ENCODE measurements around the gene ATG16L2. TPM values are rescaled to one million over a fixed set of nuclear protein-coding genes. Genes with fewer than 3 reads are reported as not detected.
A peak's percentile ranks its signal among the peaks of the same experiment; 100 is the strongest.
"Not testable (repeated sequence)": the region's sequence is repeated elsewhere in the genome, so short reads cannot be mapped to it uniquely, and the experiment has no call there.

The ATG16L2 gene
- total RNA-seq, 2 donors from 2014 or later: 9.0 to 10.0 TPM

DNA sequence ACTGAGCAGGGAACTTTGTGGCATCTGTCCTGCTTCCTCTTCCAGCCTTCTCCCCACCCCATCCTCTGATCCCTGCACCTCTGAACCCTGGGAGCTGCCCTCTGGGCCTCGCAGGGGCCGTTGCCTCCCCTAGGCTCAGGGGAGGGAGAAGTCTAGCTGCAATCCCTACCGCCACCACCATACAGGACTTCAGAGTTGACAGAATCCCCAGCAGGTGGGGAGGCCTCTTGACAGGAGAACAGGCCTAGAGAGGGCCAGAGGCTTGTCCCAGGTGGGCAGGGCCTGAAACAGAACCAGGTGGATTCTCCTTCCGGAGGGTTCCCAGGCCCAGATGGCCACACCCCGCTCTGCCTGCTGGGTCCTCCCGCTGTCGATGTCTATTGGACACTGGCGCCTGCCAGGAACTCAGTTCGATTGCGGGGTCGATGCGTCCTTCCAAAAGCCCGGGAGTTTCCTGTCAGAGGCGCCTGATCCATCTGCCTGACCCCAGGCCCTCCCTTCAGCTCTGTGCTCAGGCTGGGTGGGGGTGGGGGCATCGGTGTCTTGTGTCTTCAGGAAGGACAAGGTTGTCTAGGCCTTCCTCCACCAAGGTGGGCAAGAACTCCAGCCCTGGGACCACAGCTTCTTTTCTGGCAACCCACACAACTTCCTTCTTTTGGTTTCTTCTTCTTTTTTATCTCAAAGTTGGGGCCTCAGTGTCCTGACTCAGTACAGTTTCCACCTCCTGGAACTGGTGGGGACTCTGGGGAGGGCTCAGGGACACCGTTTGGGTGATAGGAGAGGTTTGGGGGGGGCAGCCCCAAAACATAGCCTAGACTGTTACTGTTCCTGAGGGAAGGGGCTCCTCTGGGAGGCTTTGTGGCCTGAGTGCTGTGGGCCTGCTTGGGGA lies 26.8 kb upstream of the ATG16L2 start:
- Histone ChIP-seq H3K4me3 (no peak overlapping the region), H3K27me3 (no peaks in the 10 kb centered on the region), H3K4me1 (peaks cover 0 to 23% of the 10 kb centered on the region in 2 donors), H3K9me3 (no peaks in the 10 kb centered on the region), H3K27ac (peak overlapping the region in 1 of 2 donors; percentile 21), H3K36me3 (no peaks in the 10 kb centered on the region)
- TF ChIP-seq, protein P1, sequence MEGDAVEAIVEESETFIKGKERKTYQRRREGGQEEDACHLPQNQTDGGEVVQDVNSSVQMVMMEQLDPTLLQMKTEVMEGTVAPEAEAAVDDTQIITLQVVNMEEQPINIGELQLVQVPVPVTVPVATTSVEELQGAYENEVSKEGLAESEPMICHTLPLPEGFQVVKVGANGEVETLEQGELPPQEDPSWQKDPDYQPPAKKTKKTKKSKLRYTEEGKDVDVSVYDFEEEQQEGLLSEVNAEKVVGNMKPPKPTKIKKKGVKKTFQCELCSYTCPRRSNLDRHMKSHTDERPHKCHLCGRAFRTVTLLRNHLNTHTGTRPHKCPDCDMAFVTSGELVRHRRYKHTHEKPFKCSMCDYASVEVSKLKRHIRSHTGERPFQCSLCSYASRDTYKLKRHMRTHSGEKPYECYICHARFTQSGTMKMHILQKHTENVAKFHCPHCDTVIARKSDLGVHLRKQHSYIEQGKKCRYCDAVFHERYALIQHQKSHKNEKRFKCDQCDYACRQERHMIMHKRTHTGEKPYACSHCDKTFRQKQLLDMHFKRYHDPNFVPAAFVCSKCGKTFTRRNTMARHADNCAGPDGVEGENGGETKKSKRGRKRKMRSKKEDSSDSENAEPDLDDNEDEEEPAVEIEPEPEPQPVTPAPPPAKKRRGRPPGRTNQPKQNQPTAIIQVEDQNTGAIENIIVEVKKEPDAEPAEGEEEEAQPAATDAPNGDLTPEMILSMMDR (IDR thresholded peaks at IDR 0.05): no peak
- DNase-seq (ENCODE audit: low spot score): no peak

DNA sequence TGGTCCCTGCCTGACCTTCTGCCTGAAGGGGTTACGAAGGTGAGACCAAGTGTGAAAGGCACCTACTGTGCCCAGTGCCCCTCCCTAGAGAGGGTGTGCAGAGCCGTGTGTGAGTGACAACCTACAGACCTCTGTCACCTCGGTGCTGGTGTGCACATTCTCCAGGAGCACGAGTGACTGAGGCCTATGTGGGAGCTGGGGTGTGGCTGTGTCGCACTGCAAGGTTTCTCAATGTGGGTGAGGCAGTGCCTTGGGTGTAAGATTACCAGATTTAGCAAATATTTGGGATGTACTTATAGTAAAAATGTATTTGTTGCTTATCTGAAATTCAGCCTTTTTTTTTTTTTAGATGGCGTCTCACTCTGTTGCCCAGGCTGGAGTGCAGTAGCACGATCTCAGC lies 26.0 kb upstream of the ATG16L2 start:
- Histone ChIP-seq H3K27me3 (no peaks in the 10 kb centered on the region), H3K27ac (peak overlapping the region in 1 of 2 donors; percentile 21), H3K4me3 (no peak overlapping the region), H3K9me3 (no peaks in the 10 kb centered on the region), H3K4me1 (peaks cover 0 to 26% of the 10 kb centered on the region in 2 donors), H3K36me3 (no peaks in the 10 kb centered on the region)
- no peak for DNase-seq (ENCODE audit: low spot score)
- TF ChIP-seq, protein P1 (IDR thresholded peaks at IDR 0.05): no peak

DNA sequence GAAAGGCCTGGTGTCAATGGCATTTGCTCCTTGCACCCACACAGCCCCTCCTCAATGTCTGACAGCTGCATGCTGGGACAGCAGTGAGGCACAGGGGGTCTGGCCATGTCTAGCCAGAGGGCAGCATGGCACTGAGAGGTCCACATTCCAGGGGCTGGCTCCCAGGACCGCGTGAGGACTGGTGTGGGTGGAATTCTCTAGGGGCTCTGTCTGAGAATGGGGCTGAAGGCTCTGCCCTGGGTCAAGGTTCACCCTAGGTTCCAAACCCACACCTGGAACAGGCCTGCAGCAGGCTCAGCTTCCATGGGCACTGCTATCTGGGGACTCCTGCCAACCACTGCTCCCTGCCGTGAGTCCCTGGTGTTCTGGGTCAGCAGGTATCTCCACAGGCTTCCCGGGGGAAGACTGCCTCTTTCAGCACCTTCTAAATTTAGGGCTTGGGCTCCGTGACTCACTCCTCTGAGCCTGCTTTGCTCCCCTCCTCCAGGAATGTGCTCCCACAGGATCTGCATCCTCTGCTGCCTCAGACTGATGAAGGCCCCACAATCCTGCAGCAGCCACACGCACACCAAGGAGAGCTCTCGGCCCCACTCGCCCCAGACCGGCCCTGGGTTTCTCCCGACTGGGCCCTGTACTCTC lies 24.6 kb upstream of the ATG16L2 start:
- TF ChIP-seq, protein P1 (IDR thresholded peaks at IDR 0.05): no peak
- no peak for DNase-seq (ENCODE audit: low spot score)
- H3K4me1 ChIP-seq: peaks cover 0 to 34% of the 10 kb centered on the region in 2 donors

DNA sequence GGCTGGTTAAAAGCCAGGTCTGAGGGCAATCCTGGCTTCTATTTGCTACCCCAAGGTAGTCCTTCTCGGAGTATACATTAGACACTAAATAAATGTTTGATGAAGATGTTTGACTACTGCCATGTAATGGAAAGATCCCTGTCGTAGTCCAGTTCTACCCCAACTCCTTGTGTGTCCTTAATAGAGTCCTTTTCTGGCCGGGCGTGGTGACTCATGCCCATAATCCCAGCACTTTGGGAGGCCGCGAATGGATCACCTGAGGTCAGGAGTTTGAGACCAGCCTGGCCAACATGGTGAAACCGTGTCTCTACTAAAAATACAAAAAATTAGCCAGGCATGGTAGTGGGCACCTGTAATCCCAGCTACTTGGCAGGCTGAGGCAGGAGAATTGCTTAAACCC lies 23.0 kb upstream of the ATG16L2 start:
- peaks cover 0 to 36% of the 10 kb centered on the region in 2 donors for H3K4me1 ChIP-seq
- H3K27me3 ChIP-seq; DNase-seq (ENCODE audit: low spot score); H3K9me3 ChIP-seq; H3K36me3 ChIP-seq; H3K4me3 ChIP-seq: not testable (repeated sequence)
- peak overlapping the region in 1 of 2 donors; percentile 76 for H3K27ac ChIP-seq

More for the DNA sequence above, 24.6 kb upstream of the ATG16L2 start:
- no peak overlapping the region for H3K4me3 ChIP-seq
- H3K9me3 ChIP-seq: no peaks in the 10 kb centered on the region
- peak overlapping the region; percentile 76 to 78 for H3K27ac ChIP-seq
- H3K36me3 ChIP-seq: no peaks in the 10 kb centered on the region
- H3K27me3 ChIP-seq: no peaks in the 10 kb centered on the region

DNA sequence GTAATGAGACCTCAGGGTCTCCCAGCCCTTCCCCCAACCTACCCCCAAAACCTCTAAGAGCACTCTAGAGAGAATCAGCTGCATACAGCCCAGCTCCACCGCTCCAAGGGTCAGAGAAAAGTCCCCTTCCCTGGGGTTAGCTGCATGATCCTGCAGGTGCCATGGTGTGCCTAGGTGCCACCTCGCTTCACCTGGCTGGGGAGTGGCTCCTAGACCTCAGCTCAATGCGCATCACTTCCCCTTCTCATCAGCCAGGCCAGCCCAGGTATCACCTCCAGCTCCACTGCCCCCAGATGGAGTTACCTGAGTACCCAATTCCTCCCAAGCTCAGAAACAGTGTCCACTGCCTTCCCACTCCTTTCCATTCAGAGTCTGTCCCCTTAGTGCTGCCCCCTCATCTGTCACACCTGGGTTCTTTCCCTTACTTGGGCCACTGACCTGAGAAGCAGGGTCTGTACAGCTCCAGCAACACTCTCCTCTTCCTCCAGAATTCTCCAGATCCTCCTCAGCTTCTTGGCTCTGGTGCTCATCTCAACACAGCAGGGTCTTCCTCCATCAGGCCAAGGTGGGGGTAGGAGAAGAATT lies 21.7 kb upstream of the ATG16L2 start:
- peaks cover 0 to 36% of the 10 kb centered on the region in 2 donors for H3K4me1 ChIP-seq
- no peak for DNase-seq (ENCODE audit: low spot score)
- TF ChIP-seq, protein P1 (IDR thresholded peaks at IDR 0.05): no peak
- no peaks in the 10 kb centered on the region for H3K27me3 ChIP-seq
- H3K27ac ChIP-seq: peak overlapping the region; percentile 92 to 96
- no peak overlapping the region for H3K4me3 ChIP-seq
- no peaks in the 10 kb centered on the region for H3K9me3 ChIP-seq
- no peaks in the 10 kb centered on the region for H3K36me3 ChIP-seq

DNA sequence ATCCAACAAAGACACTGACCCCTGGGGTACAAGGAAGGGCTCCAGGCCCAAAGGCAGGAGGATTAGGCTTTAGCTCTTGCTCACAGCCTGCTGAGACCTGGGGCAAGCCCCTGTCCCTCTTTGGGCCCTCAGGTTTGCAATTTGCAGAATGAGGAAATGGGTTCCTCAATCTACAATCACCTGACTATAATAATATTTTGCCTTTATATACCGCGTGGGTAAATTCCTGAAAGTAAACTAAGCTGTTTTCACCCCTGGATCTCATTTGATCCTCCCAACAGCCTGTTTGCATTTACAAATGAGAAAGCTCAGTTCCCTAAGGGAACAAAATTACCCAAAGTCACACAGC lies 21.2 kb upstream of the ATG16L2 start:
- H3K27me3 ChIP-seq: no peaks in the 10 kb centered on the region
- TF ChIP-seq, protein P1 (IDR thresholded peaks at IDR 0.05): no peak

More for the DNA sequence above, 21.2 kb upstream of the ATG16L2 start:
- H3K4me1 ChIP-seq: peaks cover 0 to 33% of the 10 kb centered on the region in 2 donors
- H3K36me3 ChIP-seq: no peaks in the 10 kb centered on the region
- peak overlapping the region; percentile 92 to 96 for H3K27ac ChIP-seq
- H3K9me3 ChIP-seq: no peaks in the 10 kb centered on the region
- H3K4me3 ChIP-seq: peak overlapping the region in 1 of 2 donors; percentile 66
- no peak for DNase-seq (ENCODE audit: low spot score)
